ENCODE measurements around the gene EHMT1.
"Not testable (repeated sequence)": the region's sequence is repeated elsewhere in the genome, so short reads cannot be mapped to it uniquely, and the experiment has no call there.

EHMT1 gene

GRCh38 chr9:137722481-137722880 is 103.7 kb downstream of the EHMT1 start:
- no peak for DNase-seq

- DNase-seq, result not testable (repeated sequence)
Measured at GRCh38 chr9:137723356-137723755, 104.6 kb downstream of the EHMT1 start.

- no peak for DNase-seq
Measured at GRCh38 chr9:137723783-137724445, 105.1 kb downstream of the EHMT1 start.

GRCh38 chr9:137724818-137725240 is 106.0 kb downstream of the EHMT1 start:
- DNase-seq, result no peak

GRCh38 chr9:137725598-137725997 is 106.8 kb downstream of the EHMT1 start:
- no peak for DNase-seq

- DNase-seq, result not testable (repeated sequence)
Measured at GRCh38 chr9:137726336-137726735, 107.5 kb downstream of the EHMT1 start.

GRCh38 chr9:137726764-137727163 is 108.0 kb downstream of the EHMT1 start:
- DNase-seq, result no peak

GRCh38 chr9:137727716-137728115 is 108.9 kb downstream of the EHMT1 start:
- DNase-seq, result no peak

- DNase-seq, result no peak
Measured at GRCh38 chr9:137728444-137729311, 109.9 kb downstream of the EHMT1 start.

GRCh38 chr9:137731216-137731946 is 112.6 kb downstream of the EHMT1 start:
- no peak for DNase-seq

- DNase-seq, result no peak
Measured at GRCh38 chr9:137731947-137732813, 113.4 kb downstream of the EHMT1 start.

- no peak for DNase-seq
Measured at GRCh38 chr9:137733429-137733828, 114.6 kb downstream of the EHMT1 start.

- no peak for DNase-seq
Measured at GRCh38 chr9:137734181-137734580, 115.4 kb downstream of the EHMT1 start.

GRCh38 chr9:137738182-137738696 is 119.4 kb downstream of the EHMT1 start:
- DNase-seq, result not testable (repeated sequence)

- DNase-seq, result no peak
Measured at GRCh38 chr9:137738703-137739102, 119.9 kb downstream of the EHMT1 start.

- DNase-seq, result no peak
Measured at GRCh38 chr9:137739371-137740309, 120.8 kb downstream of the EHMT1 start.

GRCh38 chr9:137740312-137740711 is 121.5 kb downstream of the EHMT1 start:
- no peak for DNase-seq

GRCh38 chr9:137741330-137741729 is 122.5 kb downstream of the EHMT1 start:
- DNase-seq, result no peak

GRCh38 chr9:137742698-137743097 is 123.9 kb downstream of the EHMT1 start:
- DNase-seq, result no peak

GRCh38 chr9:137743695-137744094 is 124.9 kb downstream of the EHMT1 start:
- no peak for DNase-seq

- no peak for DNase-seq
Measured at GRCh38 chr9:137744632-137745183, 125.9 kb downstream of the EHMT1 start.
